Measurements from ENCODE around the gene BCKDK.
"Not testable (repeated sequence)": the region's sequence is repeated elsewhere in the genome, so short reads cannot be mapped to it uniquely, and the experiment has no call there.

Gene BCKDK

DNA sequence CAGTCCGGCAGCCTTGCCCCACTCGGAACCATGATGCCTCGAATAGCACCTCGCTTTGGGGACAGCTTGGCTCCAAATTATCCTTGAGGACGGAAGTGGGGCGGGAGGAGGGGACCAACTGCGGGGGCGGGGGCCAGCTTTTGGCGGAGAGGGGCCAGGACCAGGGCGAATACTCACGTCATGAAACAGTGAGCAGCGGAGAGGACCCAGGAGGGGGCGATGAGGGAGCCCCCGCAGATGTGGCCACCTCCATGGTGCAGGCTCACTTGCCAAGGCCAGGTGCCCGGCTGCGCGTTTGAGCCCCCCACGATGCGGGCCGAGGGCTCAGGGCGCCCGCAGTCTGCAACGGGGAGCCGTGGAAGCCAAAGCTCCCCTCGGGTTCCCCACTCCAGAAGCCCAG lies 40.7 kb downstream of the BCKDK start:
- Histone ChIP-seq H3K27me3 (replicated peaks; ENCODE audit: control insufficient read depth, insufficient read depth, low read length) (no peaks in the 10 kb centered on the region), H3K36me3 (ENCODE audit: control insufficient read depth, insufficient read depth, low read length) (no peaks in the 10 kb centered on the region), H3K4me3 (replicated peaks; ENCODE audit: low read depth, low read length) (no peak overlapping the region)
- TF ChIP-seq, protein P1, sequence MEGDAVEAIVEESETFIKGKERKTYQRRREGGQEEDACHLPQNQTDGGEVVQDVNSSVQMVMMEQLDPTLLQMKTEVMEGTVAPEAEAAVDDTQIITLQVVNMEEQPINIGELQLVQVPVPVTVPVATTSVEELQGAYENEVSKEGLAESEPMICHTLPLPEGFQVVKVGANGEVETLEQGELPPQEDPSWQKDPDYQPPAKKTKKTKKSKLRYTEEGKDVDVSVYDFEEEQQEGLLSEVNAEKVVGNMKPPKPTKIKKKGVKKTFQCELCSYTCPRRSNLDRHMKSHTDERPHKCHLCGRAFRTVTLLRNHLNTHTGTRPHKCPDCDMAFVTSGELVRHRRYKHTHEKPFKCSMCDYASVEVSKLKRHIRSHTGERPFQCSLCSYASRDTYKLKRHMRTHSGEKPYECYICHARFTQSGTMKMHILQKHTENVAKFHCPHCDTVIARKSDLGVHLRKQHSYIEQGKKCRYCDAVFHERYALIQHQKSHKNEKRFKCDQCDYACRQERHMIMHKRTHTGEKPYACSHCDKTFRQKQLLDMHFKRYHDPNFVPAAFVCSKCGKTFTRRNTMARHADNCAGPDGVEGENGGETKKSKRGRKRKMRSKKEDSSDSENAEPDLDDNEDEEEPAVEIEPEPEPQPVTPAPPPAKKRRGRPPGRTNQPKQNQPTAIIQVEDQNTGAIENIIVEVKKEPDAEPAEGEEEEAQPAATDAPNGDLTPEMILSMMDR (IDR thresholded peaks at IDR 0.05; ENCODE audit: insufficient read depth, low read length, poor library complexity, severe bottlenecking), result no peak
- DNase-seq (ENCODE audit: extremely low read depth, insufficient read length), result no peak

DNA sequence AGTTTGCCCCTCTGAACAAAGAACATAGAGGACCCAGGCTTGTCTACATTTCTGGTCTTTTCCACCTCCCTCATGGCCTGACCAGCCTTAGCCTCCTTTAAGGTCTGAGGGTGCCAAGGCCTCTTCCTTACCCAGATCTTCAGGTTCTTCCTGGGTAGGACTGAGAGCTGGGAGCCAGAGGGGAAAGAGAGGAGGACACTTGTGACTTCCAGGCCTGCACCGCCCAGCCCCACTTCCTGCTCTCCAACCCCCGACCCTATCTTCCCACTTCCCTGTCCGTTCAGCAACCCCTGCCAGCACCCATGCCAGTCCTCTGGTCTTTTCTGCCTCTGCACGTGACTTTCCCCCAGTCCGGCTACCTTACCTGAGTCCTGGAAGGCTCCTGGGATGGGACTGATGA lies 41.1 kb downstream of the BCKDK start:
- TF ChIP-seq, protein P1 (IDR thresholded peaks at IDR 0.05; ENCODE audit: insufficient read depth, low read length, poor library complexity, severe bottlenecking), result no peak
- no peak overlapping the region for H3K4me3 ChIP-seq (replicated peaks; ENCODE audit: low read depth, low read length)
- no peak for DNase-seq (ENCODE audit: extremely low read depth, insufficient read length)
- H3K27me3 ChIP-seq (replicated peaks; ENCODE audit: control insufficient read depth, insufficient read depth, low read length), result no peaks in the 10 kb centered on the region
- H3K36me3 ChIP-seq (ENCODE audit: control insufficient read depth, insufficient read depth, low read length), result no peaks in the 10 kb centered on the region

DNA sequence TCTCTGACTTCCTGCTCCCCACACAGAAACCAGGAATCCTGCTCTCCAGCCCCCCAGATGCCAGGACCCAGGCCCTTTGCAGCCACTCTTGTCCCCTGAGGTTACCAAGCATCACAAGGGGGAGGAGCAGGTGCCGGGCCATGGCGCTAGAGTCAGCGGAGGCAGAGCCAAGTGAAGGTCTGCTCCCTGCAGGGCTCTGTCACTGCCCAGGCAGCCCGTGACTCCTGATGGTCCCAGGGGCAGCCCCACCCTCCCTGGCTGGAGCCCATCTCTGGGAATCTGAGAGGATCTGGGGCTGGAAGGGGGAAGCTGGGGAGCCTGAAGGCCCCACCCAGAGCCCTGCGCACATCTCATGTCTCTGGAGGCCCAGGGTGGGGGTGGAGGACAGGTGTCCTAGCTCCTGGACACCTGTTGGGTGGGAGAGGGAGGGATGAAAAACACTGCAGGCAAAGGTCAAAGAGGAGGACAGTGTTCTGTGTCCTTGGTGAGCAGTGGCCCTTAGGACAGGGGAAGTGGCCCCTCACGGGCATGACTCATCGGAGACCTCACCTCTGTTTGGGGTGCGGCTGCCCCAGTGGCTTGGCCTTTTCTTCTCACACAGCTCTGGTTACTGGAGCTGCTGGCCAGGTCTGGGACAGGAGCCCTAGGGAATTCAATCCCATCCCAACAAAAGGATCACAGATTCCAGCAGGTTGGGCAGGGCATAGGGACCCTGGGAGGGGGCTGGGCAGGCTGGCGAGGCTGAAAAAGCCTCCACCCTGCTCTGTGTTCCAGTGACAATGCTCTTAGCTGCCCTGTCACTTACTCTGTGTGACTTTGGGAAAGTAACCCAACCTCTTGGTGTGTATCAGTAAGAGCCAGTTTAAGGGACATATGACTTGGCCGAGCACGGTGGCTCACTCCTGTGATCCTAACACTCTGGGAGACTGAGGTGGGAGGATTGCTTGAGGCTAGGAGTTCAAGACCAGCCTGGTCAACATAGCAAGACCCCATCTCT lies 42.0 kb downstream of the BCKDK start, which contains the start of gene PRSS36:
TSS of gene PRSS36 (minus strand) at position 173 of the 997 bp plus-strand sequence. CDS start at position 142, 31 bp downstream.
- no peaks in the 10 kb centered on the region for H3K27me3 ChIP-seq (replicated peaks; ENCODE audit: control insufficient read depth, insufficient read depth, low read length)
- no peak within 1 kb of the TSS for H3K4me3 ChIP-seq (replicated peaks; ENCODE audit: low read depth, low read length)
- H3K36me3 ChIP-seq (ENCODE audit: control insufficient read depth, insufficient read depth, low read length), result no peaks in the 10 kb centered on the region
- DNase-seq (ENCODE audit: extremely low read depth, insufficient read length), result no peak
- TF ChIP-seq, protein P1 (IDR thresholded peaks at IDR 0.05; ENCODE audit: insufficient read depth, low read length, poor library complexity, severe bottlenecking), result no peak

DNA sequence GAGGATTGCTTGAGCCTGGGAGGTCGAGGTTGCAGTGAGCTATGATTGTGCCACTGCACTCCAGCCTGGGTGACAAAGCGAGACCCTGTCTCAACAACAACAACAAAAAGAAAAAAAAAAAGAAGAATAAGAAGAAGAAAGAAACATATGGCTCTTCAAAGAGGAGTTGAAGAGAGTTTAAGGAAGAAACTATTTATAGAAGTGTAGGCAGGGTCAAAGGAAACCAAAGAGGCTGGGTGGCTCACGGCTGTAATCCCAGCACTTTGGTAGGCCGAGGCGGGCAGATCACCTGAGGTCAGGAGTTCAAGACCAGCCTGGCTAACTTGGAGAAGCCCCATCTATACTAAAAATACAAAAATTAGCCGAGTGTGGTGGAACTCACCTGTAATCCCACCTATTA lies 42.8 kb downstream of the BCKDK start:
- not testable (repeated sequence) for H3K4me3 ChIP-seq (replicated peaks; ENCODE audit: low read depth, low read length); H3K27me3 ChIP-seq (replicated peaks; ENCODE audit: control insufficient read depth, insufficient read depth, low read length); H3K36me3 ChIP-seq (ENCODE audit: control insufficient read depth, insufficient read depth, low read length); DNase-seq (ENCODE audit: extremely low read depth, insufficient read length)

DNA sequence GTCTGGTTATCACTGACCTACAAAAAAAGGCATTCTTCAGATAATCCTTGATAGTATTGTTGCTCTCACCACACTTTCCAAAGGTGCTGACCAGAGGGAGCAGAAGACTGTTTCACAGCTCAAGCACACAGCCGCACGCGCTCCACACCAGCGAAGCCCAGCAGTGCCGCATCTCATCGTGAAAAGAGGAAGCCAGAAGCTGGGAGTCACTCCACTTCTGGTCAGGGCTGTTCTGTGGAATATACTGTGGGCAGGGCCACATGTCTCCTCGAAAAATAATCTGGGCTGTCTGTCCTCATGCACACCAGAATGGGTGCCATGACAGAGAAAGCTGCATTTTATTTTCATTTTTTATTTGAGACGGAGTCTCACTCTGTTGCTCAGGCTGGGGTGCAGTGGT lies 49.0 kb downstream of the BCKDK start:
- no peak overlapping the region; the same call in 1 of the 2 replicates for H3K4me3 ChIP-seq (replicated peaks; ENCODE audit: low read depth, low read length)
- no peaks in the 10 kb centered on the region for H3K27me3 ChIP-seq (replicated peaks; ENCODE audit: control insufficient read depth, insufficient read depth, low read length)
- DNase-seq (ENCODE audit: extremely low read depth, insufficient read length), result no peak
- TF ChIP-seq, protein P1 (IDR thresholded peaks at IDR 0.05; ENCODE audit: insufficient read depth, low read length, poor library complexity, severe bottlenecking), result no peak
- H3K36me3 ChIP-seq (ENCODE audit: control insufficient read depth, insufficient read depth, low read length), result no peaks in the 10 kb centered on the region

Measured in GM06990 (cell line).